ENCODE measurements around the gene RPUSD3. TPM values are rescaled to one million over a fixed set of nuclear protein-coding genes. Genes with fewer than 3 reads are reported as not detected.

RPUSD3 gene
- total RNA-seq, 2 donors from 2014 or later: 65.9 to 66.9 TPM

DNA sequence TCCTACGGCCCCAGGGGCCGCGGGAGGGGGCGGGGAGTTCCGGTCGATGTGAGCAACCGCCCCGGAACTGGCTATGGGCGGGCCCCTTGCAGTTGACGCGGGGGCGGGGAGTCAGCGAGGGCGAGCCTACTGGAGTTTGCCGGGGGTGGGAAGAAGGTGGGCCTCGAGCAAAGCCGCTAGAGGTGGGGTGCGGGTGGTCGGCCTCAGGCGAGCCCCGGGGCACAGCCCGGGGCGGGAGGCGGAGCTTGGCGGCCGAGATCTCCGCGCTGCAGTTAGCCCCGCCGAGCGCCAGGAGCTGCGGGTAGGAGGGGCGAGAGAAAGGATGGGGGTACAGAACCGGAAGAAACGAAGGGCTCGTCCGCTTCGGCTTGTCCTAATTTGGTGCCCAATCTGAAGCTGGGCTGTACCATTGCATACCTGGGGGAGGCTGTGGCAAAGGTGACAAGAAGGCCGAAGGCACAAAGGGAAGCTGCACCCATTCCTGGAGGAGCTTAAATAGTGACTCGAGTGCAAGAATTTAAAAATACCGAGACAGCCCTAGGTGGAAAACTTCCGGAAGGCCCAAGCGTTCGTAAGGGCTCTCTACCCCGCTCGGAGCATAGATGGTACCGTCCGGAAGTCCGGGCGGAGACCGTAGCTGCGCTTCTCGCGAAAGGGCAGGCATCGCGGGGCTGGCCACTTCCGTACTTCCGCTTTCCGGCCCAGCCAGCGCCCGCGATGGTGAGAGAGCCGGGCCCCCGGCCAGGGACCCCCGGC, 51.2 kb downstream of the RPUSD3 start, which contains the start of the genes ARPC4 and TADA3:
TSS of gene ARPC4 (plus strand) at position 678 of the 756 bp plus-strand sequence. CDS start at position 718, 40 bp downstream.
TSS of gene TADA3 (minus strand) at position 69 of the 756 bp plus-strand sequence. CDS start 1,007 bp downstream, outside the sequence.
- H3K27ac Mint-ChIP-seq: peak within 1 kb of the TSS; percentile 98
- peaks cover 97% of the 10 kb centered on the region for H3K36me3 Mint-ChIP-seq (ENCODE audit: low read depth)
- no peaks in the 10 kb centered on the region for H3K27me3 Mint-ChIP-seq
- ATAC-seq (replicated peaks): peak; percentile 84
- H3K4me3 Mint-ChIP-seq: peak within 1 kb of the TSS; percentile 94
- H3K4me1 Mint-ChIP-seq: peaks cover 40% of the 10 kb centered on the region
- no peaks in the 10 kb centered on the region for H3K9me3 Mint-ChIP-seq

DNA sequence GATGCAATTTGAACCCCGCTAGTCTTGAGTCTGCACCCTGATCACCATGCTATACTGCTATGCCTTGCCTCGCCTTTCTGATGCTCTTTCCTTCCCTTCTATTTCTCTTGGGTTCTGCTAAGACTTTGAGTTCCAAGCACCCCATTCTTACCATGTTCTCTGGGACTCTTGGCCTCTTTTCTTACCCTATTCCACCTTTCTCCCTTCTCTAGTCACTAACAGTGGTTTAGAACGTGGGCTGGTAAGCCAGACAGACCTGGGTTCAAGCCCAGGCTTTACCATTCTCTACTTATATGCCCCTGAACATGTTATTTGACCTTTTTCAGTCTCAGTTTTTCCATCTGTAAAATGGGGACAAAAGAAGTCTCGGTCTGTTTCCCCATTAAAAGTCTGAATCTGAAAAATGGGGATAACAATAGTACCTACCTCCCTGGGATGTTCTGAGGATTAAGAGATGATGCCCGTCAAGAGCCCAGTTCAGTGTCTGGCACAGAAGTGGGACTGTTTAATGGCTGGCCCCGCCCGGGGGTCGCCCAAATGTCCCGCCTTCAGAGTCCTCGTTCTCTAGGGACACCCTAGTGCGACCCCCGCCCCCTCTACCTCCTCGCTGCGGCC, 51.9 kb downstream of the RPUSD3 start:
- H3K9me3 Mint-ChIP-seq: no peaks in the 10 kb centered on the region
- H3K4me1 Mint-ChIP-seq: peaks cover 43% of the 10 kb centered on the region
- peaks cover 97% of the 10 kb centered on the region for H3K36me3 Mint-ChIP-seq (ENCODE audit: low read depth)
- no peak for ATAC-seq (replicated peaks)
- peak overlapping the region; percentile 98 for H3K27ac Mint-ChIP-seq
- H3K27me3 Mint-ChIP-seq: no peaks in the 10 kb centered on the region
- peak overlapping the region; percentile 94 for H3K4me3 Mint-ChIP-seq

DNA sequence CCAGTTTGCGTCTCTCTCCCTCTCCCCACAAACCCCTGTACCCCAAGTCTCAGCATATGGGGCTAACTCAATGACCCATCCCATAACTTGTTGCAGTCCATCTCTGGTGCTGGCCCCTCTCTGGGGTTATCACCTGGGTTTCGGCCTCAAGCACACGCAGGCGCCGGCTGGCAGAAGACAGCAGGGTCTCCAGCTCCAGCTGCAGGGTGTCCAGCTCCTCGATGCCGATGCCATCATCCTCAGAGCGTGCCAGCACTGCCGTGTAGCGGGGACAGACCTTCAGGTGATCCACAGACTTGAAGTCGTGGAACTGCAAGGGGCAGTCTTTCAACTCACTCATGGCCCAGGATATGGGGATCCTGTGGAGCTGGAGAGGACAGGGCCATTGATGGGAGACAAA, 52.7 kb downstream of the RPUSD3 start:
- H3K4me3 Mint-ChIP-seq: peak overlapping the region; percentile 94
- H3K9me3 Mint-ChIP-seq: no peaks in the 10 kb centered on the region
- H3K27me3 Mint-ChIP-seq: no peaks in the 10 kb centered on the region
- H3K4me1 Mint-ChIP-seq: peaks cover 43% of the 10 kb centered on the region
- peak overlapping the region; percentile 70 for H3K27ac Mint-ChIP-seq
- H3K36me3 Mint-ChIP-seq (ENCODE audit: low read depth): peaks cover 97% of the 10 kb centered on the region
- ATAC-seq (replicated peaks): no peak

Other genes with a start within 250 kb of the RPUSD3 start
- 10 to 100 TPM; 49.7 to 54.8 TPM for gene MTMR14, start 194.5 kb downstream of the RPUSD3 start, total RNA-seq
- under 1 TPM; 0.32 to 0.54 TPM for gene CPNE9, start 140.2 kb downstream of the RPUSD3 start, total RNA-seq
- gene BRPF1, start 112.3 kb downstream of the RPUSD3 start, total RNA-seq: 10 to 100 TPM; 22.7 to 31.0 TPM
- 10 to 100 TPM; 37.4 to 52.3 TPM for gene OGG1, start 94.1 kb downstream of the RPUSD3 start, total RNA-seq
- 10 to 100 TPM; 23.9 to 75.4 TPM for gene CAMK1, start 74.1 kb downstream of the RPUSD3 start, total RNA-seq
- 10 to 100 TPM; 77.8 to 81.9 TPM for gene TADA3, start 51.5 kb downstream of the RPUSD3 start, total RNA-seq
- gene ARPC4, start 50.9 kb downstream of the RPUSD3 start, total RNA-seq: 100 to 1,000 TPM; 159 to 291 TPM
- 100 to 1,000 TPM in 1 of 2 donors, 10 to 100 TPM in 1; 55.9 to 123 TPM for gene TTLL3, start 33.7 kb downstream of the RPUSD3 start, total RNA-seq
- under 1 TPM in 1 of 2 donors, not detected in 1; 0.42 TPM for gene CIDEC, start 36.2 kb upstream of the RPUSD3 start, total RNA-seq
- 10 to 100 TPM; 22.8 to 32.0 TPM for gene JAGN1, start 46.6 kb upstream of the RPUSD3 start, total RNA-seq
- 10 to 100 TPM in 1 of 2 donors, 1 to 10 TPM in 1; 5.9 to 20.1 TPM for gene IL17RE, start 58.8 kb upstream of the RPUSD3 start, total RNA-seq
- gene IL17RC, start 73.1 kb upstream of the RPUSD3 start, total RNA-seq: 1 to 10 TPM; 1.2 to 3.5 TPM
- gene CRELD1, start 89.8 kb upstream of the RPUSD3 start, total RNA-seq: 10 to 100 TPM; 14.2 to 36.7 TPM
- gene PRRT3, start 108.4 kb upstream of the RPUSD3 start, total RNA-seq: 1 to 10 TPM; 3.2 to 9.1 TPM
- 10 to 100 TPM; 50.3 to 59.7 TPM for gene EMC3, start 142.8 kb upstream of the RPUSD3 start, total RNA-seq
- gene FANCD2, start 182.4 kb upstream of the RPUSD3 start, total RNA-seq: 10 to 100 TPM; 59.0 to 74.0 TPM

Data from activated T-helper 17 cell treated with anti-CD3 and anti-CD28 coated beads, Interleukin-2, amount 50 U/mL, for 72 hours (primary cell).